Measurements from ENCODE around the gene HTR2A.

HTR2A gene

GRCh38 chr13:46804391-46804815, 92.5 kb downstream of the HTR2A start:
- peak; percentile 66 for DNase-seq

DNA sequence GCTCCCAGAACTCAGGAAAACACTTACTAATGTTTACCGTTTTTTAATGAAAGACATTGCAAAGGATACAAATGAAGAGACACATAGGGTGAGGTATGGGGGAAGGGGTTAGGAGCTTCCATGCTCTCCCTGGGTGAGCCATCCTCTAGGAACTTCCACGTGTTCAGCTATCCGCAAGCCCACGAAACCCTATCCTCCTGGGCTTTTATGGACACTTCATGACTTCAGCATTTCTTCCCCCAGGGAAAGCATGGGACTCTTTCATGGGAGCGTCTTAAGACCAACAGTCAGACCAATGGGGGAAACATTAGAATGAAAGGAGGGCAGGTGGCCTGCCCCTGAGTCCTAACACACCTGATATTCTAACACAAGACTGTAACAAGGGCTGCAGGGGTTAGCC, 93.3 kb downstream of the HTR2A start:
- DNase-seq = no peak

DNA sequence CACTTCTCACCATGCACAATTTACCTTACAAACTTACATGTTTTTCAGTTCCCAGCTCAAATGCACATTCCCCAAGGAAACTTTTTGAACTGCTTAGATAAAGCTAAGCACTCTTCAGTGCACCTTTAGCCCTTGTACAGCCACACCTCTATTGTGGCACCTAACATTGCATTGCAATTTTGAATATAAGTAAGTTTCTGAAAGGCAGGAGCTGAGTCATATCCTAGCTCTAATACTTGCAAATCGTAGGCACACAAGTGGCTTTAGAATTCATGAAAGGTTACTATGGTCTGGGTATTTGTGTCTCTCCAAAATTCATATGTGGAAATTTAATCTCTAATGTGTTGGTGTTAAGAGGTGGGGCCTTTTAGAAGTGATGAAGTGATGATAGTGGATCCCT, 95.0 kb downstream of the HTR2A start:
- no peak for DNase-seq

GRCh38 chr13:46799139-46799538, 97.7 kb downstream of the HTR2A start:
- DNase-seq = no peak

- DNase-seq = no peak
Observed at GRCh38 chr13:46797501-46798237, 99.2 kb downstream of the HTR2A start.

DNA sequence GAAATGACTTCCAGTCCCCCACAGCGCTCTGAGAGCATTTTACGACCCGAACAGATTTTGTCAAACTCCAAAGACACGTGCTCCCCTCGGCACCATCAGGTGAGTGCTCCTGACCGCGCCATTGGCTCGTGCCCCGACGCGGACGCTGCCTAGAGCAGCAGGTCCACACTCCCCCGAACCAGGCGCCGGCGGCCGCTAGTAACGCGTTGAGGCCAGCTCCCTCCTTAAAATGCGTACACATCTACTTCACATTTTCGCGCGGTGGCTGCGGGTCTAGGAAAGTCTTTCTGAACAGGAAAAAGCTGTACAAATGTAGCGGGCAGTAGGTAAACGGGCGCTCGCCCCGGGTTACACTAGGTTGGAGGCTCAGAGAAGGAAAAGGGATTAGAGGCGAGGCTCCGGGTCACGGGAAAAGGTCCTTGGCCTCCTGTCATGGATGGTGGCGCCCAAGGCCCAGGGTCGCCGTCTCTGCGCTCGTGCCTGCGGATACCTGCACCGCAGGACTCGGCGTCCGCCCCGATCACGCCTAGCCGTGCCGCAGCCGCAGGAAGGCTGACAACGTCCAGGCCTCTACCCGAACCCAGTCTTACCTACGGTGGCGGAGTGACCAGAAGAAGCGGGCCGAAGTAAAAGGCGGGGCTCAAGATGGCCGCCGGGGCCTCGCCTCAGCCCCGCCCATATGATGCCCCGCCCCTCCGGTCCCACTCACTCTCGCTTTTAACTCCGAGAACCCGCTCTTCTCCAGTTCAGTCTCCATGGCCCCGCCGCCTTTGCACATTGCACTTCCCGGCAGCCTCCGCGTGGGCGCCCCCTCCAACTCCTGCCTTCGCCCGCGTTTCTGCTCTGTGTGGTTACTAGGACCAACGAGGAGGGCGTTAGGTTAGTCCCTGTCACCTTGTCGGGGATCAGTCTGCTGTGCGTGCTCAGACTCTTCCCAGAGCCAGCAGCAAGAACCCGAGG, 100.1 kb downstream of the HTR2A start, which contains the start of gene ESD:
Gene ESD, minus strand, starts transcription at position 647 of the 960 bp plus-strand sequence. CDS start 5,748 bp downstream, outside the sequence.
- DNase-seq = peak; percentile 85

GRCh38 chr13:46796129-46796514, 100.7 kb downstream of the HTR2A start:
- DNase-seq = no peak

- no peak for DNase-seq
Observed at GRCh38 chr13:46795321-46795720, 101.5 kb downstream of the HTR2A start.

DNA sequence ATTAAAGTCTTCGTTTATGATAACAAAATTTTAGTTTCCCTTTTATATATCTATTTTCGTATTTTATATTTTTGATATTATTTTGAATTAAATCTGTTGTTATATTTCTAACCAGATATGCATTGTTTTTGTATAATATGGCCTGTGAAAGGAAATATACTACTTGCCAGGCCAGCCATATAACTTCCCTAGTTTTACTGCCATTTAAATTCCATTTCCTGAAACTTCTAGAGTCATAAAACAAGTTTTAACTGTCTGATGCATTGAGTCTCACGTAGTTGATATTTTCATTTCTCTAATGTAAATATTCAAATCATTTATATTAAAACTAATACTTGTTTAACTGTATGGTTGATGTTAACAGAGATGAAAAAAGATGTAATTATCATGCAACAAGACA, 113.3 kb downstream of the HTR2A start:
- no peak for DNase-seq

DNA sequence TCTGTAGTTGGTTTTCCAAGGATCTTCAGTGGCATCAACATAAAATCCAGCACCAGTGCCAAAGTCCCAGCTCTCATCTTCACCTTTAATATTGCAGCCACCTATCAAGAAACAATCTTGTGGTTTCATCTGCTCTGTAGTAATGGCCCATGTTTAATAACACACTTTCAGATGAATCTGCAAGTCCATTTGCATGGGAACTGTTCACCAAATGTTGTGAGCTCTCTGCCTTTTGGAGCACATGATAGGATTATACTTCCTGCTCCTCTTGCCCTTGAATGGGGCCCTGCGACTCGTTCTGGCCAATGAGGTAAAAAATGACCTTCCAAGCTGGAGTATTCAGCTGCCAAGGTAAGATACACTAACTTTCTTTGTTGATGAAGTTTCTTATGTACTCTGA, 114.2 kb downstream of the HTR2A start:
- no peak for DNase-seq

DNA sequence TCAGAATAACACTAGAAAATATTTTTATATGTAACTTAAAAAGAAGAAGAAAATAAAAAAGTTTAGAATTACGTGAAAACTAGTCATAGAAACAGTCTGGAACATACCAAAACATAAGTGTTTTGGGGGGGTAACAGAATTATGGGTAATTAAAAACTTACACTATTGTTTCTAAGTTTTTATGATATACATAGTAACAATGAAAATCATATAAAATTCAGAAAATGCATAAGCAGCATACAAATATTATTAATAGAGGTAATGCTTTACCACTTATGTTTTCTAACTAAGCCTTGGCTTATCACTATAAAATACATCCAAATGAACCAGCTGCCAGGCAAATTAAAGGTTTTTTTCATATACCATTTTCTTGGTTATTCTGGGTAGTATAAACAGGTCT, 114.8 kb downstream of the HTR2A start:
- DNase-seq = no peak

Data from amniotic stem cell (primary cell).